IMR-90 (cell line): ENCODE measurements around the gene SNAPIN. TPM values are rescaled to one million over a fixed set of nuclear protein-coding genes. Genes with fewer than 3 reads are reported as not detected.

Source experiments
- ATAC-seq: fragments of 200-7000 bp; cut with Tn5 transposase; 2 replicates; pipeline ENCODE4 v1.9.1; 2020; ENCODE audit warnings: low read depth, mild to moderate bottlenecking, moderate library complexity
- BruUV-seq: library from RNA; stranded (reverse); fragments of 400-500 nt; replicated peaks from 2 replicates; lab custom pipeline; 2021; lab: Mats Ljungman, UMichigan
- CTCF ChIA-PET: fragments of 300-600 bp; formaldehyde crosslinking; extraction: SDS; loops from one replicate; lab custom pipeline; 2021; ENCODE audit warnings: antibody characterized with exemption; lab: Yijun Ruan, JAX
- POLR2A ChIA-PET: fragments of 300-600 bp; sonication (Branson Sonifier 250); formaldehyde crosslinking; loops from one replicate; lab custom pipeline; 2022; ENCODE audit warnings: antibody characterized with exemption; ENCODE audit not compliant: unreplicated experiment; lab: Charles Lee
- DNase-seq: peaks from one replicate; pipeline ENCODE4 v3.0.0; 2013
- H2AFZ ChIP-seq: replicated peaks from 2 replicates; pipeline ENCODE3; 2013; ENCODE audit warnings: low read length, mild to moderate bottlenecking; ENCODE audit not compliant: poor library complexity
- H2AK5ac ChIP-seq: 2 replicates; pipeline ENCODE4 v1.6.1; 2013; ENCODE audit warnings: low read depth, low read length, inconsistent platforms
- H2AK9ac ChIP-seq: replicated peaks from 2 replicates; pipeline ENCODE3; 2013; ENCODE audit warnings: mild to moderate bottlenecking, low read depth, low read length, moderate library complexity; ENCODE audit not compliant: poor library complexity
- H2BK120ac ChIP-seq: 2 replicates; pipeline ENCODE4 v1.6.1; 2013; ENCODE audit warnings: low read depth, low read length, inconsistent platforms
- H2BK15ac ChIP-seq: 3 replicates; pipeline ENCODE4 v1.6.1; 2013; ENCODE audit warnings: low read depth, low read length, inconsistent platforms
- H2BK20ac ChIP-seq: 2 replicates; pipeline ENCODE4 v1.6.1; 2013; ENCODE audit warnings: low read depth, mild to moderate bottlenecking, inconsistent platforms, low read length, moderate library complexity
- H2BK5ac ChIP-seq: 2 replicates; pipeline ENCODE4 v1.6.1; 2013; ENCODE audit warnings: mild to moderate bottlenecking, low read depth, low read length, inconsistent platforms; ENCODE audit not compliant: poor library complexity, severe bottlenecking
- H3K14ac ChIP-seq: replicated peaks from 2 replicates; pipeline ENCODE4 v1.6.1; 2013; ENCODE audit warnings: low read depth, low read length, inconsistent platforms
- H3K18ac ChIP-seq: 2 replicates; pipeline ENCODE4 v1.6.1; 2013; ENCODE audit warnings: low read depth, low read length, control low read depth
- H3K23ac ChIP-seq: 2 replicates; pipeline ENCODE4 v1.6.1; 2013; ENCODE audit warnings: low read depth, low read length, inconsistent platforms
- H3K27ac ChIP-seq: 2 replicates; pipeline ENCODE4 v1.5.1; 2013; ENCODE audit warnings: mild to moderate bottlenecking, control low read depth, low read length; ENCODE audit not compliant: insufficient read depth
- H3K27me3 ChIP-seq: 2 replicates; pipeline ENCODE4 v1.6.1; 2013; ENCODE audit warnings: low read length; ENCODE audit not compliant: control insufficient read depth, insufficient read depth
- H3K36me3 ChIP-seq: 2 replicates; pipeline ENCODE4 v1.6.1; 2013; ENCODE audit warnings: low read length, mixed read lengths; ENCODE audit not compliant: control insufficient read depth, insufficient read depth
- H3K4ac ChIP-seq: 2 replicates; pipeline ENCODE4 v1.6.1; 2013; ENCODE audit warnings: low read depth, low read length, inconsistent platforms
- H3K4me1 ChIP-seq: 2 replicates; pipeline ENCODE4 v1.6.1; 2013; ENCODE audit warnings: low read length, mixed read lengths; ENCODE audit not compliant: control insufficient read depth, insufficient read depth
- H3K4me2 ChIP-seq: 2 replicates; pipeline ENCODE4 v1.6.1; 2013; ENCODE audit warnings: low read depth, mild to moderate bottlenecking, control low read depth, low read length, moderate library complexity
- H3K4me3 ChIP-seq: 2 replicates; pipeline ENCODE4 v1.5.1; 2013; ENCODE audit warnings: low read depth, mild to moderate bottlenecking, control low read depth, low read length, moderate library complexity; ENCODE audit not compliant: insufficient read depth
- H3K56ac ChIP-seq: 2 replicates; pipeline ENCODE4 v1.6.1; 2013; ENCODE audit warnings: low read length, inconsistent platforms; ENCODE audit not compliant: insufficient read depth; ENCODE audit errors: extremely low read depth
- H3K79me1 ChIP-seq, 2 experiments: 2 replicates each; pipeline ENCODE4 v1.6.1; 2013; ENCODE audit warnings: low read length in 2 of 2, inconsistent platforms in 1 of 2, low read depth in 1 of 2
- H3K9ac ChIP-seq: 2 replicates; pipeline ENCODE4 v1.6.1; 2013; ENCODE audit warnings: low read depth, low read length, control low read depth
- H3K9me1 ChIP-seq: 2 replicates; pipeline ENCODE4 v1.6.1; 2013; ENCODE audit warnings: low read length, inconsistent platforms; ENCODE audit not compliant: insufficient read depth
- H3K9me3 ChIP-seq: 2 replicates; pipeline ENCODE4 v1.6.1; 2013; ENCODE audit warnings: low read length; ENCODE audit not compliant: control insufficient read depth, insufficient read depth
- H4K20me1 ChIP-seq: 2 replicates; pipeline ENCODE4 v1.6.1; 2013; ENCODE audit warnings: low read length, inconsistent platforms; ENCODE audit not compliant: insufficient read depth
- H4K5ac ChIP-seq: 2 replicates; pipeline ENCODE4 v1.6.1; 2013; ENCODE audit warnings: mild to moderate bottlenecking, low read depth, low read length, control low read depth
- H4K8ac ChIP-seq, 2 experiments: 2 replicates each; pipeline ENCODE4 v1.6.1; 2013; ENCODE audit warnings: low read depth in 2 of 2, low read length in 2 of 2, control low read depth in 1 of 2, inconsistent platforms in 1 of 2
- H4K91ac ChIP-seq: 2 replicates; pipeline ENCODE4 v1.6.1; 2013; ENCODE audit warnings: low read depth, low read length, inconsistent platforms; ENCODE audit not compliant: insufficient read depth
- CEBPB ChIP-seq: IDR thresholded peaks from 2 replicates; pipeline ENCODE4 v1.6.1; 2012; ENCODE audit warnings: low read depth, low read length, improper control_type of control experiment
- CHD1 ChIP-seq: IDR thresholded peaks from 2 replicates; pipeline ENCODE4 v1.6.1; 2012; ENCODE audit warnings: low read depth, low read length, improper control_type of control experiment
- FOS ChIP-seq: fragments of 150-350 bp; IDR thresholded peaks from 2 replicates; pipeline ENCODE4 v1.6.1; 2016; ENCODE audit warnings: low read depth, low read length
- MAFK ChIP-seq: IDR thresholded peaks from 2 replicates; pipeline ENCODE4 v1.6.1; 2012; ENCODE audit warnings: low read depth, low read length, improper control_type of control experiment
- MAZ ChIP-seq: IDR thresholded peaks from 2 replicates; pipeline ENCODE4 v1.6.1; 2012; ENCODE audit warnings: low read depth, mild to moderate bottlenecking, low read length, improper control_type of control experiment, moderate library complexity, borderline replicate concordance
- MXI1 ChIP-seq: IDR thresholded peaks from 2 replicates; pipeline ENCODE4 v1.6.1; 2012; ENCODE audit warnings: low read depth, mild to moderate bottlenecking, low read length, moderate library complexity, borderline replicate concordance
- NFE2L2 ChIP-seq: fragments of 150-350 bp; IDR thresholded peaks from 2 replicates; pipeline ENCODE4 v1.6.1; 2016; ENCODE audit warnings: low read depth, mild to moderate bottlenecking, low read length
- whole genome bisulfite sequencing, 2 experiments: methylation state at CpG; one replicate each; pipeline versions ENCODE4 v1.1.5 to v1.1.7; 2013; ENCODE audit warnings: missing lambda C conversion rate in 2 of 2; ENCODE audit not compliant: insufficient read length in 1 of 2; ENCODE audit errors: extremely low coverage in 2 of 2; 5-methylcytosine and 5-hydroxymethylcytosine counted together
- dilution Hi-C: fragments of 300-500 bp; cut with HindIII; formaldehyde crosslinking; loops from one replicate; pipeline ENCODE4 v1.14.3; 2018; ENCODE audit warnings: low sequenced_read_pairs; ENCODE audit not compliant: unreplicated experiment
- in situ Hi-C: fragments of 300-500 bp; cut with MboI; formaldehyde crosslinking; loops from 3 replicates; pipeline ENCODE4 v1.14.3; 2019; ENCODE audit warnings: low sequenced_read_pairs, inconsistent platforms, mixed read lengths
- intact Hi-C: fragments of 100-400 bp; cut with micrococcal nuclease; formaldehyde crosslinking; loops from 2 replicates; pipeline ENCODE4 v1.10.0; 2022
- polyA plus RNA-seq, 3 experiments: library from polyadenylated mRNA; depleted of rRNA; stranded (reverse); fragments of >200 nt; gene quantifications; 2 replicates each; pipeline ENCODE4 v1.2.3, GENCODE V29; 2012; ENCODE audit warnings: low replicate concordance in 1 of 3
- total RNA-seq: library from RNA; depleted of rRNA; stranded (reverse); fragments of >200 nt; gene quantifications from 2 replicates; pipeline ENCODE4 v1.2.3, GENCODE V29; 2012
- TF ChIP-seq, protein P1 (sequence below): conservative IDR thresholded peaks from 2 replicates; pipeline ENCODE4 v1.5.1; 2012; ENCODE audit warnings: mild to moderate bottlenecking, low read depth, low read length, improper control_type of control experiment
- TF ChIP-seq, protein P2 (sequence below): fragments of 150-350 bp; IDR thresholded peaks from 2 replicates; pipeline ENCODE4 v1.6.1; 2017; ENCODE audit warnings: mild to moderate bottlenecking, antibody characterized with exemption, low read length, low read depth

SNAPIN gene
- total and polyA plus RNA-seq, 2 of the 4 experiments (the other 2 are of a cell fraction), result 37.4 to 40.9 TPM

DNA sequence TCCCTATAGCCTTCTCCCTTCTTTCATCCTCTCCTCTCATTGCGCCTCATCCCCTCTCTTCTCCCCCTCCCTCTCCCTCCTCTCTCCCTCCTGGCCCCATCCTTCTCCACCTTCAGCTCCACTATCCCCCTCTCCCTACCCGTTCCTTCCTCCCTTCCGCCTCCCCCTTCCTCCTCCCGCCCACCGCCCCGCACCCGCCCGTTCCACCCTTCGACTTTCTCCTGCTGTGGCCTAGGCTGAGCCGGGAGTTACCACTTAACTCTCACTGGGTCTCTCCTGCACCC lies 21.6 kb downstream of the SNAPIN start (continued):
- TF ChIP-seq, protein P1, sequence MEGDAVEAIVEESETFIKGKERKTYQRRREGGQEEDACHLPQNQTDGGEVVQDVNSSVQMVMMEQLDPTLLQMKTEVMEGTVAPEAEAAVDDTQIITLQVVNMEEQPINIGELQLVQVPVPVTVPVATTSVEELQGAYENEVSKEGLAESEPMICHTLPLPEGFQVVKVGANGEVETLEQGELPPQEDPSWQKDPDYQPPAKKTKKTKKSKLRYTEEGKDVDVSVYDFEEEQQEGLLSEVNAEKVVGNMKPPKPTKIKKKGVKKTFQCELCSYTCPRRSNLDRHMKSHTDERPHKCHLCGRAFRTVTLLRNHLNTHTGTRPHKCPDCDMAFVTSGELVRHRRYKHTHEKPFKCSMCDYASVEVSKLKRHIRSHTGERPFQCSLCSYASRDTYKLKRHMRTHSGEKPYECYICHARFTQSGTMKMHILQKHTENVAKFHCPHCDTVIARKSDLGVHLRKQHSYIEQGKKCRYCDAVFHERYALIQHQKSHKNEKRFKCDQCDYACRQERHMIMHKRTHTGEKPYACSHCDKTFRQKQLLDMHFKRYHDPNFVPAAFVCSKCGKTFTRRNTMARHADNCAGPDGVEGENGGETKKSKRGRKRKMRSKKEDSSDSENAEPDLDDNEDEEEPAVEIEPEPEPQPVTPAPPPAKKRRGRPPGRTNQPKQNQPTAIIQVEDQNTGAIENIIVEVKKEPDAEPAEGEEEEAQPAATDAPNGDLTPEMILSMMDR, result no peak
- no peak for TF ChIP-seq MAFK
- no peak for TF ChIP-seq MAZ

DNA sequence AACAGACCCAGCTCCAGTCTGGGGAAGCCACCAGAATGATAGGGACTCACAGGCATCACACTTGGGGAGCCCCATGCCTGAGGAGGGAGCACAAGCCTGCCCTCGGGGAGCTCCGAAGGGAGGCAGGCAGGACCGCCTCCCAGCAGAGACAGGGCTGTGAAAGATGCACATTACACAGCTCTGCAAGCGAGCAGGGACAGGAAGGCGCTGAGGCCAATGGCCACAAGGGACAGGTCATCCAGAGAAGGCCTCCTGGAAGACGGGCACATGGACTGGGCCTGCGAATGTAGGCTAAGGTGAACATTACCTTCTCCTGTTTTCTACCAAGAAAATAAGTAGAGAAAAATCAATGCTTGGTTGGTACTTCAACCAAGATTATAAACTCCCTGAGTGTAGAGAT lies 24.2 kb downstream of the SNAPIN start:
- peaks cover 72% of the 10 kb centered on the region for H3K27me3 ChIP-seq

More for the DNA sequence above, 24.2 kb downstream of the SNAPIN start:
- Histone ChIP-seq H3K23ac (no peak overlapping the region), H4K20me1 (no peaks in the 10 kb centered on the region), H3K36me3 (no peaks in the 10 kb centered on the region), H3K4me3 (no peak overlapping the region), H4K5ac (no peak overlapping the region), H3K9me1 (no peaks in the 10 kb centered on the region), H3K4me1 (peaks cover 7% of the 10 kb centered on the region; the same call in 1 of the 2 replicates), H3K9ac (no peak overlapping the region), H3K4ac (no peak overlapping the region), H2BK120ac (no peak overlapping the region), H2BK5ac (no peak overlapping the region), H3K27ac (no peak overlapping the region), H4K91ac (no peak overlapping the region), H3K18ac (no peak overlapping the region), H2AK5ac (no peak overlapping the region), H2AFZ (no peak overlapping the region), H2BK15ac (no peak overlapping the region), H3K79me1 (no peaks in the 10 kb centered on the region), H3K14ac (no peak overlapping the region), H3K56ac (no peak overlapping the region), H4K8ac (no peak overlapping the region), H3K9me3 (no peaks in the 10 kb centered on the region), H3K4me2 (no peak overlapping the region), H2BK20ac (no peak overlapping the region), H2AK9ac (peak overlapping the region; percentile 3)
- ChIA-PET POLR2A (no interaction called here), CTCF (interaction anchor here (0.6 kb wide), 1 partner anchor 150 kb away, joined by 3 read pairs; no protein-coding TSS in a partner anchor)
- intact Hi-C loops, result no loop called here
- in situ Hi-C loops, result no loop called here
- WGBS, 2 experiments, result 80% methylated on average over 1 of the region's 7 CpGs; no CpG with 5 or more reads in 1 of the 2 experiments
- dilution Hi-C loops, result no loop called here
- ATAC-seq (no peak), DNase-seq (no peak)
- TF ChIP-seq, protein P2, sequence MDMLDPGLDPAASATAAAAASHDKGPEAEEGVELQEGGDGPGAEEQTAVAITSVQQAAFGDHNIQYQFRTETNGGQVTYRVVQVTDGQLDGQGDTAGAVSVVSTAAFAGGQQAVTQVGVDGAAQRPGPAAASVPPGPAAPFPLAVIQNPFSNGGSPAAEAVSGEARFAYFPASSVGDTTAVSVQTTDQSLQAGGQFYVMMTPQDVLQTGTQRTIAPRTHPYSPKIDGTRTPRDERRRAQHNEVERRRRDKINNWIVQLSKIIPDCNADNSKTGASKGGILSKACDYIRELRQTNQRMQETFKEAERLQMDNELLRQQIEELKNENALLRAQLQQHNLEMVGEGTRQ, result no peak
- TF ChIP-seq CHD1 (no peak), CEBPB (no peak), FOS (no peak), MAFK (no peak), NFE2L2 (no peak), MXI1 (no peak)
- TF ChIP-seq, protein P1, result no peak
- no TSS peak for BruUV-seq
